Renal pelvis (tissue), 12 donors: Measurements from ENCODE around the gene SCGB1A1. TPM values are rescaled to one million over a fixed set of nuclear protein-coding genes. Genes with fewer than 3 reads are reported as not detected.
"Not testable (repeated sequence)": the region's sequence is repeated elsewhere in the genome, so short reads cannot be mapped to it uniquely, and the experiment has no call there.

Source experiments
- DNase-seq: peaks from one replicate; pipeline ENCODE4 v3.0.0-alpha.2; 2013
- long read RNA-seq, 16 experiments: transcript quantifications; one replicate each; lab custom pipeline, GENCODE V29; 2026
- polyA plus RNA-seq, 3 donors: library from polyadenylated mRNA; unstranded; fragments of 120-200 nt; gene quantifications; one replicate each; pipeline ENCODE4 v1.2.1, GENCODE V29; 2013; ENCODE audit not compliant: insufficient read length in 3 of 3

Gene SCGB1A1, protein sequence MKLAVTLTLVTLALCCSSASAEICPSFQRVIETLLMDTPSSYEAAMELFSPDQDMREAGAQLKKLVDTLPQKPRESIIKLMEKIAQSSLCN
- polyA plus RNA-seq = not detected
- long read RNA-seq, donor 1 = 0 reads
- long read RNA-seq, donor 2 = 0 reads
- long read RNA-seq, donor 3 = 0 reads
- long read RNA-seq, donor 4 = 0 reads
- long read RNA-seq, donor 5, partial matches to known transcripts = 470 of 1,169 reads
- long read RNA-seq, donor 5, other reads (novel, unspliced or antisense) = 699 of 1,169 reads
- long read RNA-seq, donor 6 = 0 reads
- long read RNA-seq, donor 7 = 0 reads
- long read RNA-seq, donor 8, partial matches to known transcripts = 27 of 27 reads
- long read RNA-seq, donor 8, other reads (novel, unspliced or antisense) = 0 of 27 reads
- long read RNA-seq, donor 9 = 0 reads
- long read RNA-seq, donor 10 = 0 reads
- long read RNA-seq, donor 11 = 0 reads
- long read RNA-seq, donor 12 = 0 reads
- long read RNA-seq, donor 13 = 0 reads
- long read RNA-seq, donor 14 = 0 reads
- long read RNA-seq, donor 15 = 0 reads
- long read RNA-seq, donor 16 = 0 reads

DNA sequence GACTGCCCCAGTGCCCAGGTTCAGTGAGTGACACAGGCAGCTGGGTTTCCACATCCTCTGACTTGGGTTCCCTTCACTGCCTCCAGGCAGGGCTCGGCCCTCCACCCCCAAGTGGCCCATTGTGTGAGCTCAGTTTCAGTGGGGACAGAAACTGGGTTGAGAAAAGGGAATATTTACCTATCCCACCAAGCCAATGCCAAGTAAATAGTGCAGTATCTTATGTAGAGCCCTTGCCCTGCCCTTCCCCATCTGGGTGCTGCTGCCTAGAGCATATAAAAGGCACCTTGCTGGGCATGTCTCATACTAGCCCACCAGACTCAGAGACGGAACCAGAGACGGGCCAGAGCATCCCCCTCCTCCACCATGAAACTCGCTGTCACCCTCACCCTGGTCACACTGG, at the start of gene SCGB1A1:
Gene SCGB1A1 (plus strand): TSS at position 301 of the 400 bp plus-strand sequence. CDS start 63 bp downstream, at position 364.
- no peak for DNase-seq

DNA sequence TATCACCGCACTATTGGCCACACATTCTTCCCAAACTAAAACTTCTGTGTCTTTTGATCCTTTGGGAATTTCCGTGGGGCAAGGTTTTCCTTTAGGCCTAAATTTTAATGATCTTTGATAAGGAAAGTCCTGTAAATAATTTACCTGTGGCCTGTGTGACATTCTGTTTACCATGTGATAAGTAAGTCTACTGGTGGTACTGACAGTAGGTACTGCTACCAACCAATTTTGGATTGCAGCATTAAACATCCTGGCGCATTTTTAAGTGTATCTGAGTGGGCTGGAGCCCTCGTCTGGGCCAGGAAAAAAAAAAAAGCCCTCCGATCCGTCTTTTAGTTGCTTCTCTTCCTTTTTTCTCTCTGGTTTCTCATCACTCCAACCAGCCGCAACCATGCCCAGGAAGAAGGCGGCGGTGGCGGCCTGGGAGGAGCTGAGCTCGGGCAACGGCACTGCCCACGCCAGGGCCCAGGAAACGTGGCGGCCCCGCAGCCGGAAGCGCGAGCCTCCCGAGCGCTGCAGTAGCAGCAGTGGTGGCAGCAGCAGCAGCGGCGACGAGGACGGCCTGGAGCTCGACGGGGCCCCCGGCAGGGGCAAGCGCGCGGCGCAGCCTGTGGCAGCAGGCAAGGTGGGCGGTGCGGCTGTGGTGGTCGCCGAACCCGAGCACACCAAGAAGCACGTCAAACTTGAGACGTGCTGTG, 47.9 kb upstream of the SCGB1A1 start:
- DNase-seq = no peak

DNA sequence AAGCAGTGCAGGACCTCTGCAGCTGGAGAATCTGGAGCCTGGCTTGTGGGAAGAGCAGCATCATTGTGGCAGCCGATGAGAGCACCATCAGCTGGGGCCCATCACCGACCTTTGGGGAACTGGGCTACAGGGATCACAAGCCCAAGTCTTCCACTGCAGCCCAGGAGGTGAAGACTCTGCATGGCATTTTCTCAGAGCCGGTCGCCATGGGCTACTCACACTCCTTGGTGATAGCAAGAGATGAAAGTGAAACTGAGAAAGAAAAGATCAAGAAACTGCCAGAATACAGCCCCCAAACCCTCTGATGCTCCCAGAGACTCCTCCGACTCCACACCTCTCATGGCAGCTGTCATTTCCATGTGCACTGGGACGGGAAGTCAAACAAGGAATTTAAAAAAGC, 46.0 kb upstream of the SCGB1A1 start:
- no peak for DNase-seq

DNA sequence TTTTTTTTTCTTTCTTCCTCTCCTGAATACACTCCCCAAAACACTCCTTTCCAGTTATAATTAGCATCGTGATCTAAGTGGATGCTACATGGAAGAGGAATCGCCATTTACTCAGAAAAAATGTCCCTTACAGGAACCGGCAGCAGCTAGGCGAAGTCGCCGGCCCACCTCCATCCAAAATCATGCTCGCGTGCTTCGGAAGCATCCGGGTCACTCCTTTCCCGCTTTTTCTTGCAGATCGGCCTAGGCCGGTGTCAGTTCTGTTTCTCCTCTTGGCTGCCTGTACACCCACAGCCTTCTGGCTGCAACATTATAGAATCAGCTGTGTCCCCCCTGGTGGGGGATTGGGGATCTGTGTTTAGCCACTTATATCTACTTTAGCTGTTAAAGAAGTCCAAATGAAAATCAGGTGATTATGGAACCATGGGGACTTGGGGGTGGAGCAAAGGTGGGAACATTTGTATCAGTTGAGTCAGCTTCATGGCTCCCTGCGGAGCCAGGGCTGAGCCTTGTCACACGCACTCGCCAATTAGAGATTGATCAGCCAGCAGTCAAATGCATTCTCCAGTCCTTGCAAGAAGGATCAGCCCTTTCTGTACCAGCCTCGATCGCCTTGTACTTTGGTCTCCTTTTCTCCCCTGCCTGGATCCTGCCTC, 45.2 kb upstream of the SCGB1A1 start:
- no peak for DNase-seq

DNA sequence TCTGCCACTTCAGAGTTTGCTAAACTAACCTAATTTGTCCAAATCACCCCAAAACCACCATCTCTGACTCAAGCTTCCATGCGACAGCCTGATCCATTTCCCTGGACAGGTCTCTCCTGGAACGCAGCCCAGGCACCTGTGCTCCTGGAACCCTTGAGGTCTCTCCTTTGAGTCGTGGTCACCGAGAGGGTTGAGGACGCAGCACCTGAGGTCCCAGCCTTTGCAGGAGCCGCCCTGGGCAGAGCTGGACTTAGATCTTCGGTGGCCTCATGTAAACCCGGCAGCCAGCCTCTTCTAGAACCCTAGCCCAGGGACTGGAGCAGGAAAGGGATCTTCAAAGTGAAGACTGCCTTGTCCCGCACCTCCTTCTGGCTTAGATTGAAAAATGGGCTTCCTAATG, 44.0 kb upstream of the SCGB1A1 start:
- no peak for DNase-seq

DNA sequence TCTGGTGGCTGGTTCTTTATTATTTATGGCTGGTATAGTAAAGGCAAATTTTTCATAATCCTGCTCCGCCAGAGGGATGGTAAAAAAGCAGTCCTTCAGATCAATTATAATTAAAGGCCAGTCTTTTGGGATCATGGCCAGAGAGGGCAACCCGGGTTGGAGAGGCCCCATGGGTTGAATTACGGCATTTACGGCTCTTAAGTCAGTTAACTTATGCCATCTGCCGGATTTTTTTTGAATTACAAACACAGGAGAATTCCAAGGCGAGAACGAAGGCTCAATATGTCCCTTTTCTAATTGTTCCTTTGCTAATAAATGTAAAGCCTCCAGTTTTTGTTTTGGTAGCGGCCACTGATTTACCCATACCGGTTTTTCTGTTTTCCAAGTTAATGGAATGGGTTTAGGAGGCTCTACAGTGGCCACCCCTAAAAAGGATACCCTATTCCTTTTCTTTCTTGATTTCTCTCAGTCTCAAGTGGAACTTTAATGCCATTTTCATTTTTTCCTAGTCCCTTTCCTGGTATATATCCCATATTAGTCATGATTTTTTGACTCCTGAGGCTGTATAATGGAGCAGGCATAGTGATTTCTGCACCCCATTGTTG, 40.3 kb upstream of the SCGB1A1 start:
- not testable (repeated sequence) for DNase-seq

DNA sequence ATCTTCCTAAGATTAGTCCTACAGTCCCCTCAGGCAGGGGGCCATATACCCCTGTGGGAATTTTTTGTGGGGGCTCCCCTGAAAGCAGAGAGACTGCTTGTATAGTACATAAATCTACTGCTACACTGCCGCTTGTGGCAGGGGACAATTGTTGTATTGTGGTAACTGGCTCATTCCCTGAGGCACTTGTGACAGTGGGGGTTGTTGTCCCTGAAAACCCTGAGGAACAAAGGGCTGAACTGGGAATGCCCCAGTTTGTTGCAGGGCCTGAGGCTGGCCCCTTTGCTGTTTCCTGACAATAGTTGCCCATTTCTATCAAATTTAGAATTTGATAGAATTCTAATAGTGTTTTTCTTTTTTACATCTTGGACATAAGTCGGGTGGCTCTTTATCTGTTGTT, 39.2 kb upstream of the SCGB1A1 start:
- not testable (repeated sequence) for DNase-seq

DNA sequence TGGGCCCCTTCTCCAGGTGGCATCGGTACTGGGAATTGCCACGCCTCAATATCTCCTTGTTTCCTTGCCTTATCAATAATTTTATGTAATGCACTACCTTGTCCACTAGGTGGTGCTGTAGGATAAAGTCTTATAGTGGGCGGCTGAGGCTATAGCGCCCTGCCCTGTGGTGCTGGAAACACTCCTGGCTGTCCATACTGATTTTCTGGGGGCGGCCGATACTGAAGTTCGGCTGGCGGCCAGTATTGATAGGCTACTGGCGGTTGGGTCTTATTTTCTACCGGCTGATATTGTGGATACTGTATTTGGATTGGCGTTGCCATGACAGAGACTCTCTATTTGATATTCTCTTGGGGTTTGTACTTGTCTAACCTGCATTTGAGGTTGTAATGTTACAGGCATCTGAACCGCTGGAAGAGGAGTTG, 38.0 kb upstream of the SCGB1A1 start:
- DNase-seq = peak; percentile 62

DNA sequence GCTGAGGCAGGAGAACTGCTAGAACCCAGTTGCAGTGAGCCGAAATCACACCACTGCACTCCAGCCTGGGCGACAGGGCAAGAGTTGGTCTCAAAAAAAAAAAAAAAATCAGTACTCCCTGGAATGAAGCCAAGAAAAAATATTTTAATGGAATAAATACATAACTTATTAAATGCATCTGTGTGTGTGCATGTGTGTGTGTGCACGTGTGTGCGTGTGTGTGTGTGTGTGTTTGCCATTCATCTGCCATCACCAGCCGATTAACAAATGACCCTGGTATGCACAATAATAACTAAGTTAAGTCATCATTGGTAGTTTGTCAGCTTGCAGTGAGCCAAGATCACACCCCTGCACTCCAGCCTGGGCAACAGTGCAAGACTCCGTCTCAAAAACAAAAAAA, 35.0 kb upstream of the SCGB1A1 start:
- no peak for DNase-seq

DNA sequence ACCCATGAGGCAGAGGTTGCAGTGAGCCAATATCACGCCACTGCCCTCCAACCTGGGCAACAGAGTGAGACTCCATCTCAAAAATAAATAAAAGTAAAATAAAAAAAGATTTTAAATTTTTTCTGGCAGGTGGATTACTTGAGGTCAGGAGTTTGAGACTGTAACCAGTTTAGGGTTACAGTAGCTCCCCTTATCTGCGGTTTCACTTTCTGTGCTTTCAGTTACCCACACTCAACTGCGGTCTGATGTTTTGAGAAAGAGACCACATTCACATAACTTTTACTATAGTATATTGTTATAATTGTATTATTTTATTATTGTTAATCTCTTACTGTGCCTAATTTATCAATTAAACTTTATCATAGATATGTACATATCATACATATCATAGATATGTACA, 32.8 kb upstream of the SCGB1A1 start:
- not testable (repeated sequence) for DNase-seq

DNA sequence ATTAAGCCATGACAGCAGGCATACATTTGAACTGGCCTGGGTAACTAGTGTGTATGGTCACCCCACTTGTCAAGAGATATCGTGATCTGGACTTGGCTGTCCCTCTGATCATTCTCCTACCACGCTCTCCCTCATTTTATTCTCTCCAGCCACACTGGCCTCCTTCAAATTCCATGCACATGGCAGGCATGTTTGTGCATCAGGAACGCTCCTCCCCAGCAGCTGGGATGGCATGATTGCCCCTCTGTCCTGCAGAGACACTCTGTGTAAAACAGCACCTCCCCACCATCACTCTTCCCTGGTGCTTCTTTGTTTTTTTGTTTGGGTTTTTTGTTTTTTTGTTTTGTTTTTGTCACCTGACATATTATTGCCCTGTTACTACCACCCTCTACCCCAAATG, 31.5 kb upstream of the SCGB1A1 start:
- DNase-seq = no peak

DNA sequence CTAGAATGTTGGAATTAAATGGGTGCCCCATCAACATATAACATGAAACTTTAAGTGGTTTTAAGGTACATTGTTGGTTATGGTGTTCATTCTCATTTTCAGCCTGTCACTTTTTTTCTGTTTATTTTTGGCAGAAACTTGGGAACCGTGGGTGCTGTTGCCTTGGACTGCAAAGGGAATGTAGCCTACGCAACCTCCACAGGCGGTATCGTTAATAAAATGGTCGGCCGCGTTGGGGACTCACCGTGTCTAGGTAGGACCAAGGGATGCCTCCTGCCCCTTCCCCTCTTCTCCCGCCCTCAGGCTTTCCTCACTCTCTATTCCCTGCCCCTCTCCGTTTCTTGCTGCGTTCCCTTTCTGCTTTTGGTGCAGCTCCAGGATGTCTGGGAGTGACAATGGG, 29.8 kb upstream of the SCGB1A1 start:
- DNase-seq = no peak

DNA sequence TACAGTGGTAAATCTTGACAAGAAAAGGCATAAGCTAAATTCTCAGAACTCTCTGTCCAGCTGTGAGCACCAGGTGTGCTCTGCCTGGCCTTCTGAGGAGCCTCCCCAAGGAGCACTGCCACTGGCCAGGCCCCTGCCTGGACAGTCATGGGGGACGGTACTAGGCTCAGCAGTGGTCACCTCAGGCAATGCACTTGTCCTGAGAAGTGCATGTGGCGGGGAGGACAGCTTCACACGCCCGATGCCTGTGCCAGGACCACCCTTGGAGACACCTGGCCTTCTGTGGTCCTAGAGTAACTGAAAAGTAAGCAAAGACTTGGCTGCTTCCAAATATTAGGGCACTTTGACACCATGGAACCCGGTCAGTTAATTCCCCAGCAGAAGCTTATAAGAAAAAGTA, 28.6 kb upstream of the SCGB1A1 start:
- DNase-seq = no peak

DNA sequence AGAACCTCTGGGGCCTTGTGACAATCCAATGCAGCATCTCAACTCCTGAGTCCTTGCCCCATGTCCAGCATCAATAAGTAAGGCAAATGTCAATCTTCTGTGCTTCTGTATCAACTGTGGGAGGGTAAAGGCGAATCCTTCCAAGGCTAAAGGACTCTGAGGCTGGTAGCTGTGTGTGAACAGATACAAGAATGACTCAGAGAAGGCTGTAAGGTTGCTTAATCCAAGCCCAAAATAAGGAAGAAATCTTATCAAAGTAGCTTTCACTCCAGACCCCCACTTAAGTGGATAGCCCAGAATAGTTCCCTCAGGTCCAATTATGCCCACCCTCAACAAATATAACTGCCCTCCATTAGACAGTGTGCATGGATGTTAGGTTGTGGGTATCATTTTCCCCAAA, 28.1 kb upstream of the SCGB1A1 start:
- no peak for DNase-seq

DNA sequence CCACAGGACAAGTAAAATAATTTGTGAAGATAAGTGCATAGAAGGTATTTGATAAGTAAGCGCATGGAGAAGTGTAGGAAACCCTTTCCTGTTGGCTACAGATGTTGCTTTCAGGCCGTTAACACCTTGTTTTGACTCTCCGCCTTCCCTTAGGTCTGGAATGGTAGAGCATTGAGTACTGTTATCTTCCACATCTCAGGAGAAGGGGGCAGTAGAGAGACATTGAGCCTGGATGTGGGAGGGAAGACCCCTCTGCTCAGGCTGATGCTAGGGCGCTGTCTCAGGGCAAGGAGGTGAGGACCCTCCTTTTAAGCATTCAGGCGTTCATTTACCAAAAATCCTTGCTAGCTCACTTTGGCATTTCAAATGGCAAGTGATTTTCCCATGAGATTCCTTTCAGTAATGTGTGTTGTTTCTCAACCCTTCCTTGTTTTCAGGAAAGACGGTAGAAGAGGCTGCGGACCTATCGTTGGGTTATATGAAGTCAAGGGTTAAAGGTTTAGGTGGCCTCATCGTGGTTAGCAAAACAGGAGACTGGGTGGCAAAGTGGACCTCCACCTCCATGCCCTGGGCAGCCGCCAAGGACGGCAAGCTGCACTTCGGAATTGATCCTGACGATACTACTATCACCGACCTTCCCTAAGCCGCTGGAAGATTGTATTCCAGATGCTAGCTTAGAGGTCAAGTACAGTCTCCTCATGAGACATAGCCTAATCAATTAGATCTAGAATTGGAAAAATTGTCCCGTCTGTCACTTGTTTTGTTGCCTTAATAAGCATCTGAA, 27.0 kb upstream of the SCGB1A1 start:
- no peak for DNase-seq

DNA sequence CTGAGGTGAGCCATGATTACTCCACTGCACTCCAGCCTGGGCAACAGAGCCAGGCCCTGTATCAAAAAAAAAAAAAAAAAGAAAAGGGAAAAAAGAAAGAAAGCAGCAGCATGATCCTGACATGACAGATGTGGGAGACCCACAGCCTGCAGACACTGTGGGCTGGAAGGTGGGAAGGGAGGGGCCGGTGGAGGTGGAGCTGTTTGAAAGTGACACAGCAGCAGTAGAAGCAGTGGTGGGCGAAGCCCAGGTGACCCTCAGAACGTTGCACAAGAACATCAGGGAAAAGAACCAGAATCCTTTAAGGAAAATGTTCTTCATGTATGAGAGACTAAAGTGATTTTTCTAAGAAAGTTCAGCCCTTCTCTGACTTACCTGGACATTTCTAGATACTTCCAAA, 26.3 kb upstream of the SCGB1A1 start:
- DNase-seq = no peak

DNA sequence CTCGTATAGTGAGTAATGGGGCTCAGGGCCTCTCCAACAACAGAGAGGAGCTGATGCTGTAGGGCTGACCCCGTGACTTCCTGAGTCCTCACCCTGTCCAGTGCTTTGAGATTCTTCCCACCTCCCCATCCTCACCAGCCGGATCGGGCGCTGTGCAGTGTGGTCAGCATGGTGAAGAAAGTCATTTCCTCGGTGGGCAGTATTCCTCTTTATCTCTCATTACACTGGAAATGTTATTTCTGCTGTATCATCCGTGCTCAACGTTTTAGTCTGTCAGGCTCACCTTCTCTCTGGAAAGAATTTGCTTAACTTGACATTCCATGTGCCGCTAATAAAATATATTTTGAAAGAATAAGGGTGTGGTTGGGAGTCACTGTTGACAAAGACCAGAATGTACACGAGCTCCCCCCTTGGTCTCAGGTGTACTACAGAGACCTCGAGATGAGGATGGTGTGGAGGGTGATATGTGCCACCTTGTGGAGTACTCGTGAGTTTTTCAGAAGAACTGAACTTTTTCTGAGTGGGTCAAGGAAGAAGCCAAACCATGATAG, 25.7 kb upstream of the SCGB1A1 start:
- DNase-seq = no peak

DNA sequence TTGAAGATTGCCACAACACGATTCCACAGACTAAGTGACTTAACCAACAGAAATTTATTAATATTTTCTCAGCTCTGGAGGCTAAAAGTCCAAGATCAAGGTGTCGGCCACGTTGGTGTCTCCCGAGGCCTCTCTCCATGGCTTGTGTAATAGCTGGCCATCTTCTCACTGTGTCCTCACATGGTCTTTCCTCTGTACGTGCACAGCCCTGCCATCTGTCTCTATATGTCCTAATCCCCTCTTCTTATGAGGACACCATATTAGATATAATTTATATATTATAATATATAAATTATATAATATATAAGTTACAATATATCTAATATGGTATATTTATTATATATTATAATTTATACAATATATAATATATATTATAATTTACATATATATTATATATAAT, 25.1 kb upstream of the SCGB1A1 start:
- DNase-seq = no peak

DNA sequence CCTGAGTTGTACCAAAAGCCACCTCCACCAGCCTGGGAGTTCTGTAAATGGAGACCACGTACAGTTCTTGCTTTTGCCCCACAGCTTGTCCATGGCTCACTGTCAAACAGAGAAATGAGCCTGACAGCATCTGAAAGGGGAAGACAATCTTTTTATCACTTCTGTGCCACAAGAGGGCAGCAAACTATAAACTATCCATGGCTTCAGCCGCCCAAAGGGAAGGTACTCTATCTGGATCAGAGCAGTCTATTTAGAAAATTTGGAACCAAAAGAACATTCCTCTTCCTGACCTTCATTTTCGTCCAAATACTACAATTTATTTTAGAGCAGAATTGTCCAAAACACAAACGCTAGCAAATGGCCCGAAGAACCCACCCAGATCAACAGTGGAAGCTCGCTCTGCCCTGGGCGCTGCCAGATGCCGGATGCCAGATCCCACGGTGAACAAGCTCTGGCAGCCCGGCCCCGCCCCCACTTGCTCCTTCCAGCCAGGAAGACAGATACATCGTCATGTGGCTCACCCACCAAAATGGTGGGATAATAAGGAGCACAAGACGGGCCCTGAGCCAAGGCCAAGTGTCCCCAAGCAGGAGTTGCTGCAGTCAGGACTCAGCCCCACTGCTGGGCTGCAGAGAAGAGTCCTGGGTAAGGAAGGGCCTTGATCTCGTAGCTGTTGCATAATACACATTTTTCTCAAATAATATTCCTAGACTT, 23.9 kb upstream of the SCGB1A1 start:
- DNase-seq = peak; percentile 84

DNA sequence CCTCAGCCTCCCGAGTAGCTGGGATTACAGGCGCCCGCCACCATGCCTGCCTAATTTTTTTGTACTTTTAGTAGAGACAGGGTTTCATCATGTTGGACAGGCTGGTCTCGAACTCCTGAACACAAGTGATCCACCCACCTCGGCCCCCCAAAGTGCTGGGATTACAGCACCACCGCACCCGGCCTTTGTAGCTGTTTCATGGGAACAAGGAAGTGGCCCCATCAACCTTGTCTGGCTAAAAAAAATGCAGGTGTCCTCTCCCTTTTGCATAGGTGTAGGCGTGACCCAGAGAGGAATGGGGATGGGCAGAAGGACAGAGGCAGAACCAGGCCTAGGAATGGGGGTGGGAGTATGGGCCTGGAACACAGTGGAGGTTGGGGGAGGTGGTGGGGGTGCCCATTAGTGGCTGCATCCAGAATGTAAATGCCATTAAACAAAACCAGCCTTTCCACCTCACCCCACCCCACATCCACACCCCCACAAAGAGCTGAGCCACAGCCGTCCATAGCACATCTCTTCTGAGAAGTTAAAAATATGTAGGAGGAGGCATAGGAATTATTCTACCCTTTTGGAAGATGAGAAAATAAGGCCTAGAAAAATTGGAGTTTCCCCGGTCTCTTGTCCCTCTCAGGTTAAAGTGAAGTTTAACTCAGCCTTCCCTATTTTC, 22.8 kb upstream of the SCGB1A1 start:
- no peak for DNase-seq
